Natural killer cell (primary cell): Measurements from ENCODE around the gene NHLRC4. TPM values are rescaled to one million over a fixed set of nuclear protein-coding genes. Genes with fewer than 3 reads are reported as not detected.

Experiments
- ATAC-seq, 3 donors: fragments of 150-1000 bp in 2 of 3; fragments of 200-7000 bp in 1 of 3; cut with Tn5 transposase; 1 replicate in 1 of 3; 2 replicates in 2 of 3; pipeline ENCODE4 v1.10.0; 2021; ENCODE audit warnings: mild to moderate bottlenecking in 2 of 3, moderate library complexity in 2 of 3
- DNase-seq, 2 donors: peaks; one replicate each; pipeline versions ENCODE4 v3.0.0 to v3.0.0-alpha.2; 2013 to 2021; ENCODE audit warnings: mixed read lengths in 1 of 2
- H3K27ac ChIP-seq: one replicate; pipeline ENCODE4 v1.5.1; 2013; ENCODE audit warnings: mild to moderate bottlenecking, low read length
- H3K27me3 ChIP-seq: one replicate; pipeline ENCODE4 v1.6.1; 2013; ENCODE audit warnings: low read length; ENCODE audit not compliant: control insufficient read depth, insufficient read depth
- H3K36me3 ChIP-seq: one replicate; pipeline ENCODE4 v1.6.1; 2013; ENCODE audit warnings: low read length; ENCODE audit not compliant: control insufficient read depth, insufficient read depth
- H3K4me1 ChIP-seq: one replicate; pipeline ENCODE4 v1.6.1; 2013; ENCODE audit warnings: low read length; ENCODE audit not compliant: control insufficient read depth, insufficient read depth
- H3K4me3 ChIP-seq: one replicate; pipeline ENCODE4 v1.5.1; 2013; ENCODE audit warnings: low read length
- H3K9me3 ChIP-seq: one replicate; pipeline ENCODE4 v1.6.1; 2013; ENCODE audit warnings: low read length; ENCODE audit not compliant: control insufficient read depth, insufficient read depth
- H3K27ac Mint-ChIP-seq, 2 donors: one replicate each; pipeline ENCODE4 v1.8.0; 2022; ENCODE audit warnings: mild to moderate bottlenecking in 2 of 2, mixed read lengths in 2 of 2, moderate library complexity in 1 of 2
- H3K27me3 Mint-ChIP-seq, 2 donors: one replicate each; pipeline ENCODE4 v1.8.0; 2022; ENCODE audit warnings: low read depth in 2 of 2, mixed read lengths in 2 of 2
- H3K36me3 Mint-ChIP-seq: one replicate; pipeline ENCODE4 v1.8.0; 2022; ENCODE audit warnings: mixed read lengths
- H3K4me1 Mint-ChIP-seq, 2 donors: one replicate each; pipeline ENCODE4 v1.8.0; 2022; ENCODE audit warnings: mixed read lengths in 2 of 2
- H3K4me3 Mint-ChIP-seq: one replicate; pipeline ENCODE4 v1.8.0; 2022; ENCODE audit warnings: mild to moderate bottlenecking, moderate library complexity, mixed read lengths
- H3K9me3 Mint-ChIP-seq, 2 donors: one replicate each; pipeline ENCODE4 v1.8.0; 2022; ENCODE audit warnings: mixed read lengths in 2 of 2
- WGBS: methylation state at CpG from one replicate; pipeline ENCODE4 v1.1.7; 2013; ENCODE audit warnings: missing lambda C conversion rate; ENCODE audit not compliant: insufficient coverage; 5-methylcytosine and 5-hydroxymethylcytosine counted together
- intact Hi-C: fragments of 100-400 bp; cut with micrococcal nuclease; formaldehyde crosslinking; loops from one replicate; pipeline ENCODE4 v1.14.2; 2022
- total RNA-seq, 4 donors: library from RNA; stranded (reverse); fragments of 120-200 nt in 1 of 4; gene quantifications; one replicate each; pipeline versions ENCODE4 v1.2.3 to v1.2.4, GENCODE V29; 2013 to 2022
- TF ChIP-seq, protein P1 (sequence below): fragments of 200-600 bp; IDR thresholded peaks from one replicate; pipeline ENCODE4 v1.8.0; 2022; ENCODE audit warnings: antibody characterized with exemption

Gene NHLRC4
- total RNA-seq, 3 donors from 2014 or later (not counting 1 experiment from before 2014, with no cell fraction given) = 0.28 to 0.75 (median 0.35) TPM

DNA sequence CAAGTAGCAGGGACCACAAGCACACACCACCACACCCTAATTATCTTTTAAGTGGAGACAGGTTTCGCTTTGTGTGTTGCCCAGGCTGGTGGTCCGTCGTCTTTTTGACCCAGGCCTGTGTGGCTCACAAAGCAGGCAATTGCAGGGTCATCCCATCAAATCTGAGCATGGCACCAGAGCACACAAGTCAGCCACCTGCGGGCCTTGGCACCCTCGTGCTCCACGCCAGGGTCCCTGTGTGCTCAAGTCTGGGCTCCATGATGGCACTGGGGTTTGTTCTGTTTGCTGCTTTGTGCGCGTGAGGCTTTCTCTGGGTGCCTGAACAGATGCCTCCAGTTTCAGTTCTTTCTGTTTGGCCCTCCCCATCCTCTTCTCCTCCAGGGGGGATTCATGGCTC is 41.7 kb upstream of the NHLRC4 start:
- no peak for ATAC-seq
- H3K27me3 Mint-ChIP-seq = no peaks in the 10 kb centered on the region
- H3K27ac ChIP-seq = no peak overlapping the region
- intact Hi-C loops = no loop called here
- H3K36me3 ChIP-seq = no peaks in the 10 kb centered on the region
- H3K4me3 ChIP-seq = no peak overlapping the region
- peak overlapping the region; percentile 58 to 86 for H3K27ac Mint-ChIP-seq
- H3K4me1 Mint-ChIP-seq = peaks cover 19 to 32% of the 10 kb centered on the region in 2 donors
- DNase-seq = no peak
- no peaks in the 10 kb centered on the region for H3K9me3 ChIP-seq
- H3K27me3 ChIP-seq = no peaks in the 10 kb centered on the region
- TF ChIP-seq, protein P1, sequence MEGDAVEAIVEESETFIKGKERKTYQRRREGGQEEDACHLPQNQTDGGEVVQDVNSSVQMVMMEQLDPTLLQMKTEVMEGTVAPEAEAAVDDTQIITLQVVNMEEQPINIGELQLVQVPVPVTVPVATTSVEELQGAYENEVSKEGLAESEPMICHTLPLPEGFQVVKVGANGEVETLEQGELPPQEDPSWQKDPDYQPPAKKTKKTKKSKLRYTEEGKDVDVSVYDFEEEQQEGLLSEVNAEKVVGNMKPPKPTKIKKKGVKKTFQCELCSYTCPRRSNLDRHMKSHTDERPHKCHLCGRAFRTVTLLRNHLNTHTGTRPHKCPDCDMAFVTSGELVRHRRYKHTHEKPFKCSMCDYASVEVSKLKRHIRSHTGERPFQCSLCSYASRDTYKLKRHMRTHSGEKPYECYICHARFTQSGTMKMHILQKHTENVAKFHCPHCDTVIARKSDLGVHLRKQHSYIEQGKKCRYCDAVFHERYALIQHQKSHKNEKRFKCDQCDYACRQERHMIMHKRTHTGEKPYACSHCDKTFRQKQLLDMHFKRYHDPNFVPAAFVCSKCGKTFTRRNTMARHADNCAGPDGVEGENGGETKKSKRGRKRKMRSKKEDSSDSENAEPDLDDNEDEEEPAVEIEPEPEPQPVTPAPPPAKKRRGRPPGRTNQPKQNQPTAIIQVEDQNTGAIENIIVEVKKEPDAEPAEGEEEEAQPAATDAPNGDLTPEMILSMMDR = no peak
- no peaks in the 10 kb centered on the region for H3K36me3 Mint-ChIP-seq
- peaks cover 45% of the 10 kb centered on the region for H3K4me1 ChIP-seq
- H3K9me3 Mint-ChIP-seq = no peaks in the 10 kb centered on the region
- WGBS = 85% methylated on average over 8 of the region's 8 CpGs
- no peak overlapping the region for H3K4me3 Mint-ChIP-seq

DNA sequence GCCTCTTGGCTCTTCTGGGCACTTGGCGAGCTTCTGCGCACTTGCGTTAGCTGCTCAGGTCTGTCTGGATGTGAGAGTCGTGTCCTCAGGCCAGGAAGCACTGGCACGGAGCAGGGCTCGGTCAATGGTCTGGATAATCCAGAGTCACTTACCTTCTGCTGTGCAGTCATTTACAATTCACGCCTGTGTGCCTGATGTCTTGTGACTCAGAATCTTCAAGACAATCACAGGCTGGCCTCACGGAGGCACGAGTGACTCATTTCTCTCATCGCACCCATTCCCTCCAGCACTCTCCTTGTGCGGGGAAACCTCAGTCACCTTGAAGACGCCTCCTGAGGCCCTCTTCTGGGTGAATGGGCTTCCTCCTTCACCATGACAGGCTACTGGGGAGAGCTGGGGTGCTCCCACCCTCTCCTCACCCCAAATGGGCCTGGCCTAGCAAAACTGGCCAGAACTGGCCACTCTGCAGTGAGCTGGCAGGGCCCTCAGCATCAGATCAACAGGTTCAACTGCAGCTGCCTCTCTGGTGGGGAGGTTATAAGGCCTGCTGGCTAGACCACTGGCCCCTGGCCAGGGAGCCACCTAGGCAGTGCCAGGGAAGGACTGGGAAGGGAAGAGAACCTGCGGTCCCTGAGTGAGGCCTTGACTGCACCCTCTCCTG is 41.2 kb upstream of the NHLRC4 start:
- ATAC-seq (peak in 1 of 3 donors; percentile 1), DNase-seq (peak in 1 of 2 donors; percentile 62)
- Histone ChIP-seq H3K36me3 (no peaks in the 10 kb centered on the region), H3K4me1 (peaks cover 50% of the 10 kb centered on the region), H3K4me3 (no peak overlapping the region), H3K9me3 (no peaks in the 10 kb centered on the region), H3K27me3 (no peaks in the 10 kb centered on the region), H3K27ac (no peak overlapping the region)
- Mint-ChIP-seq H3K27me3 (no peaks in the 10 kb centered on the region), H3K27ac (peak overlapping the region; percentile 58 to 86), H3K9me3 (no peaks in the 10 kb centered on the region), H3K4me3 (peak overlapping the region; percentile 35), H3K4me1 (peaks cover 24 to 37% of the 10 kb centered on the region in 2 donors), H3K36me3 (no peaks in the 10 kb centered on the region)
- 64% methylated on average over 13 of the region's 13 CpGs for WGBS
- TF ChIP-seq, protein P1 = no peak
- intact Hi-C loops = loop anchor here (2.0 kb wide), 1 partner anchor 133 kb away; no protein-coding TSS in a partner anchor

DNA sequence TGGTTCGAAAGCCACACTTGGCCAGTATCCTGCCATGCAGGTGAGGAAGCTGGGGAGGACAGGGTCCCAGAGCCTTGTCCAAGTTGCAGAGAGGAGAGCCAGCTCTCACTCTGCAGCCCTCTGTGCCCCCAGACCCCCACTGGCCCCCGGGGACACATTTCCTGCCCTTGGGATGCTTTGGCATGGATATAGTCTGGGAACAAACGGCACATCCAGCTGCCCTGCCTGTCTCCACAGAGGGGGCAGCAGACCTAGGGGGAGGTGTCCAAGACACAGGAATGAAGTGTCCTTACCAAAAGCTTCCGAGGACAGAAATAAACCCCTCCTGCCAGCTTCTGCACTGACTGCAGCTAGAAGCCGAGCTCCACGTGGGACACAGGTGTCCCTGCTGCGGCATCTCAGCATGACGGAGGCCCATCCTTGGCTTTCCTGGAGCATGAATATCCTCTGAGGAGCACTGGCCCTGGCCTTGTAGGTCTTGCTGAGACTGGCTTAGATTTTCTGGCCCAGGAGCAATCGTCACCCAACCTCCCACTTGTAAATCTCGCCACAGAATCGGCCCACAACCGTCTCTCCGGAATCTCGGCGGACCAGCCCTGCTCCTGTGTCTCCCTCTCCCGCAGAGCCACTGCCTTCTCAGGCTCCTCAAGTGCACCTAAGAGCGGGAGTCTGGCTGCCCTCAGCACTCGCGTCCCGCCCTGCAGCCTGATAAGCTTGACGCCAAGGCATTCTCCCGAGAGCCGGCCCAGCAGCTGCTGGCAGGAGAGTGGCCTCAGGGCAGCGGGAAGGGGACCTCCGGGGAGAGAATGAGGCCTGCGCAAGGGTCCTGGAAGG is 40.4 kb upstream of the NHLRC4 start:
- Histone ChIP-seq H3K4me1 (peaks cover 57% of the 10 kb centered on the region), H3K9me3 (no peaks in the 10 kb centered on the region), H3K4me3 (peak overlapping the region; percentile 44), H3K27me3 (no peaks in the 10 kb centered on the region), H3K36me3 (no peaks in the 10 kb centered on the region), H3K27ac (peak overlapping the region; percentile 95)
- peaks cover 24 to 38% of the 10 kb centered on the region in 2 donors for H3K4me1 Mint-ChIP-seq
- ATAC-seq = no peak
- H3K4me3 Mint-ChIP-seq = peak overlapping the region; percentile 78
- no peaks in the 10 kb centered on the region for H3K36me3 Mint-ChIP-seq
- 14% methylated on average over 26 of the region's 26 CpGs for WGBS
- H3K27me3 Mint-ChIP-seq = no peaks in the 10 kb centered on the region
- peak; percentile 38 to 53 for DNase-seq
- no peaks in the 10 kb centered on the region for H3K9me3 Mint-ChIP-seq
- peak overlapping the region; percentile 77 to 86 for H3K27ac Mint-ChIP-seq
- TF ChIP-seq, protein P1 = no peak
- intact Hi-C loops = loop anchor here (1.0 to 2.0 kb wide), 2 partner anchors 63 to 134 kb away; no protein-coding TSS in a partner anchor
